Esophagus muscularis mucosa (tissue), 4 donors: Measurements from ENCODE around the gene SKIDA1. TPM values are rescaled to one million over a fixed set of nuclear protein-coding genes. Genes with fewer than 3 reads are reported as not detected.
"Not testable (repeated sequence)": the region's sequence is repeated elsewhere in the genome, so short reads cannot be mapped to it uniquely, and the experiment has no call there.

Experiments
- DNase-seq: peaks from one replicate; pipeline ENCODE4 v3.0.0-alpha.2; 2017; ENCODE audit errors: extremely low spot score
- H3K27ac ChIP-seq, 4 donors: fragments of 200-600 bp; sonication (generic); replicated peaks in 1 of 4; 1 replicate in 3 of 4; 2 replicates in 1 of 4; pipeline ENCODE4 v1.5.1; 2016 to 2019; ENCODE audit warnings: mild to moderate bottlenecking in 1 of 4
- H3K27me3 ChIP-seq, 4 donors: fragments of 200-600 bp; sonication (generic); one replicate each; pipeline versions ENCODE4 v1.5.1 to v1.6.0; 2016 to 2019
- H3K36me3 ChIP-seq, 4 donors: fragments of 200-600 bp; sonication (generic); one replicate each; pipeline ENCODE4 v1.5.1; 2016 to 2019
- H3K4me1 ChIP-seq, 4 donors: fragments of 200-600 bp; sonication (generic); one replicate each; pipeline ENCODE4 v1.5.1; 2016 to 2019
- H3K4me3 ChIP-seq, 4 donors: fragments of 200-600 bp; sonication (generic); 1 replicate in 2 of 4; 2 replicates in 2 of 4; pipeline ENCODE4 v1.5.1; 2016 to 2019; ENCODE audit warnings: mild to moderate bottlenecking in 4 of 4, moderate library complexity in 1 of 4
- H3K9me3 ChIP-seq, 4 donors: fragments of 200-600 bp; sonication (generic); 1 replicate in 3 of 4; 2 replicates in 1 of 4; pipeline ENCODE4 v1.5.1; 2016 to 2019
- CTCF ChIP-seq, 3 experiments: fragments of 200-600 bp in 2 of 3; fragments of 450-650 bp in 1 of 3; sonication (generic) in 2 of 3; IDR thresholded peaks; one replicate each; pipeline ENCODE4 v1.5.1; 2017 to 2019; ENCODE audit warnings: antibody characterized with exemption in 3 of 3, mild to moderate bottlenecking in 2 of 3, moderate library complexity in 1 of 3
- EP300 ChIP-seq: sonication (generic); formaldehyde crosslinking; IDR thresholded peaks from one replicate; pipeline ENCODE4 v1.6.1; 2017; ENCODE audit warnings: antibody characterized with exemption
- POLR2A ChIP-seq: fragments of 450-650 bp; IDR thresholded peaks from one replicate; pipeline ENCODE4 v1.6.1; 2017; ENCODE audit warnings: antibody characterized with exemption, moderate library complexity, mild to moderate bottlenecking, low read depth
- POLR2AphosphoS5 ChIP-seq, 2 donors: sonication (generic); formaldehyde crosslinking; IDR thresholded peaks; one replicate each; pipeline ENCODE4 v1.6.1; 2017; ENCODE audit warnings: antibody characterized with exemption in 2 of 2
- WGBS: methylation state at CpG from one replicate; pipeline ENCODE4 v1.1.5; 2018; 5-methylcytosine and 5-hydroxymethylcytosine counted together
- intact Hi-C: fragments of 100-400 bp; cut with DNase I; formaldehyde crosslinking; loops from one replicate; pipeline ENCODE4 v1.15.1; 2023
- total RNA-seq, 4 donors: library from RNA; depleted of rRNA; stranded (reverse); fragments of >200 nt; gene quantifications; one replicate each; pipeline versions ENCODE4 v1.1.0 to v1.2.1, GENCODE V29; 2016

The SKIDA1 gene
- 1 to 10 TPM in 3 of 4 donors, under 1 TPM in 1; 0.50 to 2.9 (median 1.2) TPM for total RNA-seq

- Histone ChIP-seq H3K27ac (peak within 1 kb of the TSS; percentile 97 to 99 (median 99)), H3K36me3 (no peaks in the 10 kb centered on the region), H3K4me3 (peak within 1 kb of the TSS; percentile 73 to 83 (median 79)), H3K9me3 (no peaks in the 10 kb centered on the region), H3K27me3 (no peaks in the 10 kb centered on the region), H3K4me1 (peaks cover 0 to 55% (median 44%) of the 10 kb centered on the region in 4 donors)
- intact Hi-C loops, result no loop called here
- no peak for TF ChIP-seq EP300
- TF ChIP-seq CTCF (IDR thresholded peaks at IDR 0.05), result no peak
- TF ChIP-seq POLR2AphosphoS5 (IDR thresholded peaks at IDR 0.05), result peak; percentile 58 to 74
- no peak for TF ChIP-seq POLR2A
- no peak for DNase-seq
- WGBS, result under 1% methylated on average over 27 of the region's 64 CpGs
These were observed at the start of gene SKIDA1 for GRCh38 chr10:21525367-21526187. TSS of gene SKIDA1 (minus strand) at chr10:21525682. CDS start at chr10:21517822, 7,860 bp downstream.

GRCh38 chr10:21574514-21574913, 49.0 kb upstream of the SKIDA1 start:
- H3K9me3 ChIP-seq, H3K27ac ChIP-seq, intact Hi-C loops, DNase-seq, H3K36me3 ChIP-seq, H3K4me3 ChIP-seq, H3K27me3 ChIP-seq: not testable (repeated sequence)
- peaks cover 25 to 42% (median 30%) of the 10 kb centered on the region in 4 donors for H3K4me1 ChIP-seq
- WGBS, result 98% methylated on average over 2 of the region's 2 CpGs

GRCh38 chr10:21572578-21572977, 47.1 kb upstream of the SKIDA1 start:
- Histone ChIP-seq H3K4me3 (no peak overlapping the region), H3K9me3 (no peaks in the 10 kb centered on the region), H3K27ac (no peak overlapping the region), H3K4me1 (peaks cover 25 to 44% (median 29%) of the 10 kb centered on the region in 4 donors), H3K36me3 (no peaks in the 10 kb centered on the region), H3K27me3 (no peaks in the 10 kb centered on the region)
- DNase-seq, result no peak
- intact Hi-C loops, result no loop called here
- TF ChIP-seq POLR2AphosphoS5 (IDR thresholded peaks at IDR 0.05), result peak in 1 of 2 donors; percentile 7
- no peak for TF ChIP-seq POLR2A
- WGBS, result 45% methylated on average over 3 of the region's 3 CpGs

GRCh38 chr10:21570761-21571521, 45.5 kb upstream of the SKIDA1 start:
- no peaks in the 10 kb centered on the region for H3K9me3 ChIP-seq

GRCh38 chr10:21558984-21559383, 33.5 kb upstream of the SKIDA1 start:
- DNase-seq, intact Hi-C loops, H3K4me3 ChIP-seq, H3K27ac ChIP-seq, H3K27me3 ChIP-seq, H3K9me3 ChIP-seq: not testable (repeated sequence)
- WGBS, result 99% methylated on average over 7 of the region's 7 CpGs
- H3K36me3 ChIP-seq, result peaks cover 6 to 57% (median 37%) of the 10 kb centered on the region in 4 donors
- peaks cover 0 to 39% (median 25%) of the 10 kb centered on the region in 4 donors for H3K4me1 ChIP-seq

More at GRCh38 chr10:21570761-21571521, 45.5 kb upstream of the SKIDA1 start:
- Histone ChIP-seq H3K27me3 (no peaks in the 10 kb centered on the region), H3K4me1 (peaks cover 25 to 37% (median 28%) of the 10 kb centered on the region in 4 donors), H3K27ac (no peak overlapping the region), H3K36me3 (peaks cover 0 to 7% (median 0%) of the 10 kb centered on the region in 4 donors), H3K4me3 (no peak overlapping the region)
- TF ChIP-seq CTCF (IDR thresholded peaks at IDR 0.05) (no peak), EP300 (no peak), POLR2A (no peak), POLR2AphosphoS5 (IDR thresholded peaks at IDR 0.05) (no peak)
- WGBS, result 61% methylated on average over 3 of the region's 3 CpGs
- DNase-seq, result no peak
- intact Hi-C loops, result no loop called here

- H3K4me1 ChIP-seq, result peaks cover 0 to 35% (median 23%) of the 10 kb centered on the region in 4 donors
- intact Hi-C loops, result no loop called here
- H3K9me3 ChIP-seq, result no peaks in the 10 kb centered on the region
- DNase-seq, result no peak
- TF ChIP-seq POLR2A (no peak), EP300 (no peak), CTCF (IDR thresholded peaks at IDR 0.05) (no peak), POLR2AphosphoS5 (IDR thresholded peaks at IDR 0.05) (no peak)
- WGBS, result 85% methylated on average over 8 of the region's 8 CpGs
- H3K36me3 ChIP-seq, result peaks cover 12 to 77% (median 55%) of the 10 kb centered on the region in 4 donors
- no peak overlapping the region for H3K4me3 ChIP-seq
- H3K27me3 ChIP-seq, result no peaks in the 10 kb centered on the region
- H3K27ac ChIP-seq, result no peak overlapping the region
These were observed 31.0 kb upstream of the SKIDA1 start for GRCh38 chr10:21556527-21556926.
